G401.6 (cell line): Measurements from ENCODE around the gene ADD2.
"Not testable (repeated sequence)": the region's sequence is repeated elsewhere in the genome, so short reads cannot be mapped to it uniquely, and the experiment has no call there.

Experiments
- FAIRE-seq: peaks from 2 replicates; lab custom pipeline; 2012; peaks lifted over from hg19 to GRCh38; lab: Jason Lieb, UNC

ADD2 gene

DNA sequence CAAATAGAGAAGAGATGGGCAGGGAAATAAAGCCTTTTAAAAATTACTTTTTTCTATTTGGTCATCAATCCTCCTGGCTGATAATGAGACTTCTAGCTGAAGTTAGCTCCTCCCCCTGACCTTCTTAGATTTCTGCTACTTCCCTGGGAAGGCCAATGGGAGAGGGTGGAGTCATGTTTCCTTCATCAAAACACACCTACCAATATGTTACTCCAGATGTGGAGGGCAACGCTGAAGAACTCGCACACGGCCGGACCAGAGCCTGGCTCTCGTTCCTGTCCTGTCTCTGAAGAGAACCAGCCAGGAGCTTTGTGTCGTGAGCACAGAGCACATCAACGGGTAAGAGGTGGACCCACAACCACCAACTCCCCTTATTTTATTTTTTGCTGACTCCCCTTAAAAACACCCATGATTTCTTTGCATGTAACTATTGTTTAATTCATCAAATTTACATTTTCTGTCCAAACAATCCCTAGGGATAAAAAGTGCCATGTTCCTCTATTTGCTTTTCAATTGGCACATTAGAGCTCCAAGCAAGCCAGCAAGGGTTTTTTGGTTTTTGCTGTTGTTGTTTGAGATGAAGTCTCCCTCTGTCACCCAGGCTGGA, 94.9 kb downstream of the ADD2 start:
- FAIRE-seq = no peak

DNA sequence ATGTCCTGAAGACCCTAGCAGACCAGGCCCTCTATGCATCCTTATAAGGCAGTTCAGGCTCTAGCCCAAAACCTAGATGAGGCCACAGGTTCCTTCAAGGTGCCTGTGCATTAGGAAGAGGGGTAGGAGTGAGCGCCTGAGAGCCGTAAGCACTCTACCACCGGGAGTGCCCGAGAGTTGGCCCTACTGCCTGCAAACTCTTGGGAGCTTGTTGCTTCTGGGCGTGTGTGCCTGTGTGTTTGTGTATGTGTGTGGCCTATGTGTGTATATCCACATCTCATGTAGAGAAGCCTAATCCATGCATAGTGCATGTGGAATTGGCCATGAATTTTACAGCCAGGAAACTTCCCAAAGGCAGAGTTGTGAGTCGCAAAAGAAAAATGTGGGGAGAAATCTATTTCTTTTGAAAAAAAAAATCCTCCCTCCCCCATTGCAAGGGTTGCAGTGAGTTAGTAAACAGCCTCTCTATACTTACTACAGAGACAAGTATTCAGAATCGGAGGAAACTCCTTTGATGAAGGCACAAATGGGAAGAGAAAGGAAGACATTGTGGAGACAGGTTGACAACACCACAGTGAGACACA, 96.8 kb downstream of the ADD2 start:
- FAIRE-seq = no peak

DNA sequence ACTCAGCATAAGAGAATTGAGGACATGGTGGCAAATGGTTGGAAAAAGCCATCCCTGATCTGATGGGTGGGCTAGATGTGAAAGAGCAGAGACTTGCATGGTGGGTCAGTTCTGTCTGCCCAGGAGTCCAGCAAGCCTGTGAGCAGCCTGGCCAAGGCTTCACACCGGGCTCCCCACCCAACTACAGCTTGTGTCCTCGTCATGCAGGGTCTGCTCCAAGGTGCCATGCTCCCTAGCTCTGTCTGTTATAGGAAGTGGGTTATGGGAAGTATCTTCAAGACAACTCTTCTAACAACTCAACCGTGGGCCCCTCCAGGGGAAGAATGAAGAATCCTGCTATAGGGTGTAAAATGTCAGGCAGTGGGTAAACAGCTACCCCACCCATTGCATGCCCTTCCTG, 97.4 kb downstream of the ADD2 start:
- FAIRE-seq = no peak

DNA sequence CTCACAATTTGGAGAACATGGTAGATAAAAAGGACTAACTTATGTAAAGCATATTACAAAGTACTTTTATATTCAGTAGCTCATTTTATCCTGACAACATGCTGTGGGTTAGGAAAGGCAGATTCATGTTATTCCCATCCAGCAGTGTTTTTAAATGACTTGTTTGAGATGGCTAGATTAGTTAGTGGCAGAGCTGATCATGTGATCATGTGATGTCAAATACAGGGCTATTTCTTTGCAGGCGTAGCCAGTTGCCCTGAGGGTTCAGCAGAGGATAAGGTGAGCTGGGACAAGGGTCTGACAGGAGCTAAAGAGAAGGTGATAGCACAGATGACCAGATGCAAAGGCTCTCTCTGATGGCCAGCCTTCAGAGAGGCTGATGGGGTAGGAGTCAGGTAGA, 97.8 kb downstream of the ADD2 start:
- no peak for FAIRE-seq

DNA sequence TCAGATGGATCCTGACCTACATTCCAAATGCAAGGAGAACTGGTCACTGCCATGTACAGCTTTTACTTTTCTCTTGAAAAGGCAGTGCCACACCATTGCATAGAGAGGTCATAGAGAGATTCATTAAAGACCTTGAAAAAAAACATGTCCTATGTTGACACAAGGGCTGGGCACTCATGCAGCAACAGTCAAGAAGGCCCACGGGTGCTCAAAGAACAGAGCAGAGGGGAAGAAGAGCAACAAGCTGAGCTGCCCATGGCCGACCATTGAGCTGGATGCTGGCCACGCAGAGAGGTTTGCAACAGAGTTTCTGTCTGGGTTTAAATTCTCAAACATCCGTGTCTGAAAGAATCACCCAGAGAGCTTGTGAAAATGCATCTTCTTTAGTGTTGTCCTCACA, 99.1 kb downstream of the ADD2 start:
- FAIRE-seq = no peak

DNA sequence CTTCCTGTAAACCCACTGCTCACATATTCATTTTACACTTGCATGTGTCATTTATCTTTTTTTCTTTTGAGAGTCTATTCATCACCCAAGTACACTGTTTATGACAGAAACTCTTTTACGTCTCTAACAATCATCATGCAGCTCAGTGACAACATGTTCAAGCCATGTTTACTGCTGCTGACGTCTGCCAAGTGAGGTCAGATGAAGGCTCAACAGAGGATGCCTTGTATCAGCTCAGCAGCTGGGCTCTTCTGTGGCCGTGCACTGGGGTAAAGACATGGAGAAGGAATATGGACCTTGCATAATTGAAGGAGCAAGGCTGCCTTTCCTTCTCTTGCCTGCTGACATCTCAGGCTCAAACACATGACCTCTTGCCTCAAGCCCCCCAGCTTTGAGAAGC, 99.6 kb downstream of the ADD2 start:
- no peak for FAIRE-seq

DNA sequence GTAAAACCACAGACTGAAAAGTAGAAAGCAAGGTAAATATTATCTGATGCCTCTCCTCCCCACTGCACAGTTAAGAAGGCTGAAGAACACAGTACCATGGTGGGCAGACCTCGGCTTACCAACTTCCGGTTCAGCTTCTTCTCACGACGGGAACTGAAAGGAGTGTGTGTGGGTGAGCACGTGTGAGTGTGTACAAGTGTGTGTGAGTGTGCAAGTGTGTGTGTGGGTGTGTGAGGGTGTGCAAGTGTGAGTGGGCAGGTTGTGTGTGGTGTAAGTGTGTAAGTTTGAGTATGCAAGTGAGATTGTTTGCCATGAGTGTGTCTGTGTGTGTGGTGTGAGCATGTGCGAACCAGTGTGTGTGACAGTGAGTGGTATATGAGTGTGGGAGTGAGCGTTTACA, 103.5 kb downstream of the ADD2 start:
- no peak for FAIRE-seq

DNA sequence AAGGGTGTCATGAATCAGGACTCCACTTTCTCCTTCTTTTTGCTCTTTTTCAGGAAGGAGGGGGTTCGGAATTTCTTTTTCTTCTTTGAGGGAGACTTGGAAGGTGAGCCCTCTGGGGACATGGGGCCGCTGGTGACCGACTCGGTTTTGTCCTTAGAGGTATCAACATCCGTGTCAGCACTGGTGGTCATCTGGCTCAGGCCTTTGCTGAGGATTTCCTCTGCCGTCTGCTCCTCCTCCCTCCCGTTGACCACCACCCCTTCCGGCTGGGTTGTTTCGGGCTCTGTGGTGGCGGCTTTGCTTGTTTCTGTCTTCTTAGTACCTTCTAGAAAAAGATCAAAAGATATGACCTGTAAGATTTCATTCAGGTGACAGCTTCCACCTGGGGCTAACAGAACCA, 104.6 kb downstream of the ADD2 start:
- no peak for FAIRE-seq

DNA sequence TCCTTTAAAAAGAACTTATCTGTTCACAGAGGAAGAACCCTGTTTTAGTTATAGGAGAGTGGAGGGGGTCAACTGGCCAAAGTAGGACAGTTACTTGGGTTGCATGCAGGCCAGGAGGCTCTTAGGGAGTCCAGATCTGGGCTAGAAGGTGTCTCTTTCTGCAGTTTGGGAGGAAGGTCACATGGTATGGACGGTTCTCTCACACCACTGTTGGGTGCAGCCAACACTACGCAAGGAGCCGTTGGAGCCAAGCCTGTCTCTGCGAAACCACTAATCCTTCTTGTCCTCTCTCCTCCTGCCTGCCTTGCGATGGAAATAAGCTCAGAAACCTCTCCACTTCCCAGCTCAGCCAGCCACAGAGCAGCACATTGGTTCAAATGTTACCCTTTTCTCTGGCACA, 108.4 kb downstream of the ADD2 start:
- no peak for FAIRE-seq

DNA sequence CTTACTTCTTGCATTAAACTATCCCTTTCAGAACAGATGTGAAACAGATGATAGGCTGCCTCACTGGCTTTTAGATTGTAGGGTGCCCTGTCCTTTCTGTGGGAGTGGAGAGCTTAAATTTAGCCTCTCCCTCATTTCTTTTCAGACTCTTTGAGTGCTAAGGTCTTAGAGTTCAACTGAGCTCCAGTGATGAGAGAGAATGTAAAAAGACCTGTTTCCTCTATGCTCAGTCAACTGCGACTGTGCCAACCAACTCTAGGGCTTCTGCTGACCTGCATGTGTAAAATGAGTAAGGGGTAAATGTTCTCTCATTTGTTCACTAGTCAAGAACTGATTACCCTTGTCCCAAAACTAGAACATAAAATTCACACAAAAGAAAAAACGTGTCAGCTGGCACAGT, 109.5 kb downstream of the ADD2 start:
- no peak for FAIRE-seq

DNA sequence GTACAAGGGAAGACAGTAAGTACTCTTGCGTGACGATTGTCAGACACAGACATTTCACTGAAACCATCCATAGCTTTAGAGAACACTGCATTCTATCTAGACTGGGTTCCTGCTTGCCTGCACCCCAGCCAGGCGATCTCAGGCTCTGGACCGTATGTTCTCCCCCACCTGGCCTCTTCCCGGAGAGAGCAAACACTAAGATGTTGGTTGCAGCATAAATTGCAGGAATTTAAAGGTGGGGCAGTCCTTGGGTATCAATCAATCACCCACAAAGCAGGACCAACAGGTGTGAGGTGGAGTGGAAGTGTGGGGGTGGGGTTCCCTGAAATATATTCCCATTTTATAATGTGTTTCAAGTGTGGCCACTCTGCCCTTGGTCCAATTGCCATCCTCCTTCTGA, 110.8 kb downstream of the ADD2 start:
- no peak for FAIRE-seq

DNA sequence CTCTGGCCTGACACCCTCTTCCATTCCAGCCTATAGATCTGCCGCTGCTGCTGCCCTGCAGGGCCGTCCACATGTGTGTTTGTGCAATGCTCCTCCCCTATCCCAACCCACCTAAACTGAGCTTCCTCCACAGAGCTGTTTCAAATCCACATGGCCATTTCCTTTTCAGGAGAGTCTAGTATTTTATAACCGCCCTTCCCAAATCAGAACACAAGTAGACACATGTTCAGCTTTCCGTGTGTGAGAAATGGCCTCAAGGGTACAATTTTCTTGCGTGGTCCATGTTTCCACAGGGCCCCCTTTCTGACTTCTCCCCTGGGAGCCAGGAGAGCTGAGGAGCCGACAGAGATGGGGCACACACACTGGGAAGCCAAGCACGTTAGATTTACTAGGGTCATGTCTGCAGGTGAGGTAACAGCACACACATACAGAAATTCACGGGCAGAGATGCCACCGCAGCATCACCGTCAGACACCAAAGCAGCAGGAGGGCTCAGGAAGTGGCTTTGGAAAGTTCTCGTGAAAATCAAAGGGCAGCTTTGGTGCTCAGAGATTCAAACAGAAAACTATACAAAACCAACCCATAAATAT, 111.5 kb downstream of the ADD2 start:
- no peak for FAIRE-seq

DNA sequence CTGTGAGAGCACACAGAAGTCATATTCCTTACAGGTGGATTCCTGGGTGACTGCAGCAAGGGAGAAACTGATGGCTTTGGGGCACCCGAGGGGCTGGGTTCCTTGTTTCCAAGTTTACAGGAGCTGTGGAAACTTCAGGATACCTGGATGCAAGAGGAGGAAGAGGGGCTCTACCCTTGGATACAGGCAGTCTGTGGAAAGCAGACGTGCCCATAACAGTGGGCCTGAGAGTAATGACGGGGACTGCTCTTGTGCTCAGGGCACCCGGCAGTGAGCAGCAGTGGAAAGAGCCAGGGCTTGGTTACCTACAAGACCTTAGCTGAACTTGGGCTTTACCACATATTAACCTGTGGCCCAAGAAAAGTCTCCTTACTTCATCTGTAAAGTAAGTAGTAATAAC, 112.2 kb downstream of the ADD2 start:
- no peak for FAIRE-seq

DNA sequence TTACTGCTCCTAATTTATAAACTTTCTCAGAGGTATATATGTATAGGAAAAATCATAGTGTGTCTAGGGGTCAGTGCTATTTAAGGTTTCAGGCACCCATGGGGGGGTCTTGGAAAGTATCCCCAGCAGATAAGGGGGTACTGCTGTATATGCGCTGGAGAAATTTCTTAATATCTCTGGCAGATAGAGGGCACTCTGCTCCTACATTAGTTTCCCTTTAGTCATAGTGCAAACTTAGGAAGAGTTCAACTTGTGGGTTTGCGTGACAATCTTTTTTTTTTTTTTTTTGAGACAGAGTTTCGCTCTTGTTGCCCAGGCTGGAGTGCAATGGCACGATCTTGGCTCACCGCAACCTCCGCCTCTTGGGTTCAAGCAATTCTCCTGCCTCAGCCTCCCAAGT, 112.8 kb downstream of the ADD2 start:
- not testable (repeated sequence) for FAIRE-seq

DNA sequence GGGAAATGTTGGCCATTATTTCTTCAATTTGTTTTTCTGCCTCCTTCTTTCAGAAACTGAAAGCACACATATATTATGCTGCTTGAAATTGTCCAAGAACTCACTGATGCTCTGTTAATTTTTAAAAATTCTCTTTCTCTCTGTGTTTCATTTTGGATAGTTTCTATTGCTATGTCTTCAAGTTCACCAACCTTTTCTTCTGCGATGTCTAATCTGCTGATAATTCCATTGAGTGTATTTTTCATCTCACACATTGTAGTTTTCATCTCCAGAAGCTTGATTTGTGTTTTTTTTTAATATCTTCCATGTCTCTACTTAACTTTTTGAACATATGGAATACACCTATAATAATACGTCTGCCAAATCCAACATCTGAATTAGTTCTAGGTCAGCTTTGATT, 116.3 kb downstream of the ADD2 start:
- FAIRE-seq = no peak

DNA sequence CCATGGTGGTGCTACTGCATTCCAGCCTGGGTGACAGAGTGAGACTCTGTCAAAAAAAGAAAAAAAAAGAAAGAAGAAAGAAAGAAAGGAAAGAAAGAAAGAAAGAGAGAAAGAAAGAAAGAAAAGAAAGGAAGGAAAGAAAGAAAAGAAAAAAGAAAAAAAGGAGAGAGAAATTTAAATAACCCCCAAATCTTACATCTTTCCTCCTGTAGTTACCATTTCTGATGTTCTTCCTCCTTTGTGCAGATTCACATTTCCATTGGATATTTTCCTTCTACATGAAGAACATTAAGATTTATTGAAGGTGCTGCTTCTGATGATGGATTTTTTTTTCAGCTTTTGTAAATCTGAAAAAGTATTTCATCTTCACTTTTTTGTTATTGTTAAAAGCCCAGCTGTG, 117.0 kb downstream of the ADD2 start:
- no peak for FAIRE-seq

DNA sequence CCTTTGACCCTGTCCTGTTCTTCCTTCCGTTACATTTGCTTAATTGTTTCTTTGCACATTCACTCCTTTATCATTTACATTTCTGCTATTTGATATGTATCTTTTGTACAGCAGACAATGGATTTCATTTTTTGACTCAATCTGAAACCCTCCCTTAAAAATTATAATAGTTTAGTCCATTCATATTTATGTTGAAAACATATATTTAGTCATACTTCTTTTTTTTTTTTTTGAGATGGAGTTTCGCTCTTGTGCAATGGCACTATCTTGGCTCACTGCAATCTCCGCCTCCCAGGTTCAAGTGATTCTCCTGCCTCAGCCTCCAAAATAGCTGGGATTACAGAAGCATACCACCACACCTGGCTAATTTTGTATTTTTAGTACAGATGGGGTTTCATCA, 119.0 kb downstream of the ADD2 start:
- no peak for FAIRE-seq

DNA sequence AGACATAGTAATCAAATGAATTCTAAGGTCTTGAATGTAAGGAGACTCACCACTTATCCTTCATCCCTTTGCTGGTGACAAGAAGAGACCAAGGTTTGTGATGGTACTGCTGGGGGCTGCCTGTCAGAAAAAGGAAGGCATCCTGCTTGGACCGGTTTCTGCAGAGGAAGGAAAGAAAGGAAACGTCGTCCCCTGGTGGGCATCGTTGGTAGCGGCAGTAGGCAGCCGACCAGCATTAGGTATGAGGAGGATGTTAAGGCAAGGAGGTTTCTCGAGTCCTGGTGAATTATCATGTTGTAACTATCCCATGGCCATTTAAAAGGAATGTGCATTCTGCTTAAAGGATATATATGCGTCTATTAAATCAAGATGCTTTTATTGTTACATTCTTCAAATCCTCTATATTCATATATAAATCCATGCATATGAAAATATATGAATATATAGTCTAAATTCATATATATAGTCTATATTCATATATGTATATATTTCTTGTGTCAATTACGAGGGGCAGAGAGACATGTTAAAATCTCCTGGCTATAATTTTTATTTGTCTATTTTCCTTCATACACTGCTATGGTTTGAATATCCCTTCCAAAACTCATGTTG, 120.0 kb downstream of the ADD2 start:
- peak; percentile 78 for FAIRE-seq

DNA sequence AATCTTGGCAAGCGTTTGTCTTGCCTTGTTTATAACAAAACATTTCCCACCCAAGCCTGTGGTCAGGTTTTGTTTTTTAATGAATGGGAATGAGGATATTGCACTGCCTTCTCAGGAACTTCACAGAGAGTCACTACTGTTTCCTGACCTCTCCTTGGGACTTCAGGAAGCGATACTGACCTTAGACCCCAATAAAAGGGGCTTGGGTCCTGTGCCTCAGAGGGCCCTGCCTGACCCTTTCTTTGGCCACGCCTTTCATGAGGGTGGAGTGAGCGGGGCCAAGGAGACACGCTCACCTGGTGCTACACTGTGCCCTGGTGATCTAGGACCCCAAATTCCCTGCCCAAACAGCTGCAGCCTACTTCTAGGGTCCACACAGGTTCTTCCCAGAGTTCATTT, 121.6 kb downstream of the ADD2 start:
- FAIRE-seq = no peak

DNA sequence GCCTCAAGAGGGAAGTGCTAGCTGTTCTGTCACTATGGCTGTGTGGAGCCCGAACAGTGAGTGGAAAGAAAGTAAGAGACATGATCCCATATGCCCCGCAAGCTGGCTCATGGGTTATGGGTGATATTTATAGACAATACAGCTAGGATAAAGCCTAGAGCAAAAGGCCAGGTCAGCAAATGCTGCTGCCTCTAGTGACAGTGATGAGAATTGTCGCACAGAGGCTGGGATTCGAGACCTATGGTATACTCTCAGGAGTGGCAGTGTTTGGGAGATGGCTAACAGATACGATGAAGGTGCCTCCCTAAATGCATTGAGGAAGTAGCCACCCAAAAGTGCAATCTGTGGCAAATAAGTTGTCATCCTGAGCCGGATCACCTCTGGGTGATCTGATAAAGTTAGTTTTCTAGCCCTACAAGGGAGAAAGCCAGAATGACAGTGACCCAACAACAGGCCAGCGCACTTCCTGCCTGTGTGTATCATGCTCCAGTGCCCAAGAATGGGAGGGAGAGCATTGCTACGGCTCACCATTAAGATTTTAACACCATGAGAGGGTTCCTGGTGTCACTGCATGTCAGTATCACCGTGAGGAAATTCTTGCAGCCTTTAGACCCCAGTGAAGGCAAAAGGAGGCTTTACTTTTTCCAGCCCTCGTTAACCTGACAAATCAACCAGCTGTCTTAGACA, 122.1 kb downstream of the ADD2 start:
- FAIRE-seq = no peak

DNA sequence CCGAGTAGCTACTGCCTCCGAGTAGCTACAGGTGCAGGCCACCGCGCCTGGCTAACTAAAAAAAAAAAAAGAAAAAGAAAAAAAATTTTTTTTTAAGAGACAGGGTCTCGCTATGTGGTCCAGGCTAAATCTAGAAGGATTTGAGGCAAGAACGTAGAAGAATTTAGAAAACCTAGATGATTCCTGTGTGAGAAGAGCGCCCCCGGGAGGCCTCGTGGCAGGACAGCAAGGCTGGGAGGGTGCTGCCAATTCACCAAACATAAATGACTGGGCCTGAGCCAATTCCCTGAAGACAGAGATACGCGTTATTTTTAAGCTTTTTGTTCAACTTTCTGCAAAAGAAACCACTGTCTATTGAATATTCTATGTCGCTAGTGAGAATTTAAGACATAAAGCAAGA, 124.3 kb downstream of the ADD2 start:
- no peak for FAIRE-seq

DNA sequence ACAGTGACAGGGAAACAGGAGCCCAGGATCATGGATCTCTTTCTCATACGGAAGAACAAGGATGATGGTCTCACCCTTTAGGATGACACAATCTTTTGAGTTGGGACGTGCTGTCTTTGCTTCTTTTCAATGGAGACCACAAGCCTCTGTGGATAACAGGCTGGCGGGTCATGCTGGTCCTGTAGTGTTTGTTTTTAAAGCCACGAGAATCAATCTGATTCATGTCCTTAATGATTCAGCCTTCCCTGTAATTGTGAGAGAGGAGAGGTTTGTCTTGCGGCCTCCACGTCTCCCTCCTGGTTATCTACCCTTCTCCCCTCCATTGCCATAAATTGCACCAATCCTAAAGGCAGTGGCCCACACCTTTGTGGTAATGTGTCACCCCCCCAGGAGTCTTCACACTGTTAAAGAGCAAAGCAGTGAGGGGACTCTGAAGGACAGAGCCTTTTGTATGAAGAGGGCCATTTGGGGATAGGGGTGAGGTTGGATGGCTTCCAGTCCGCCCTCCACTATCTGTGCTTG, 126.7 kb downstream of the ADD2 start:
- FAIRE-seq = no peak

DNA sequence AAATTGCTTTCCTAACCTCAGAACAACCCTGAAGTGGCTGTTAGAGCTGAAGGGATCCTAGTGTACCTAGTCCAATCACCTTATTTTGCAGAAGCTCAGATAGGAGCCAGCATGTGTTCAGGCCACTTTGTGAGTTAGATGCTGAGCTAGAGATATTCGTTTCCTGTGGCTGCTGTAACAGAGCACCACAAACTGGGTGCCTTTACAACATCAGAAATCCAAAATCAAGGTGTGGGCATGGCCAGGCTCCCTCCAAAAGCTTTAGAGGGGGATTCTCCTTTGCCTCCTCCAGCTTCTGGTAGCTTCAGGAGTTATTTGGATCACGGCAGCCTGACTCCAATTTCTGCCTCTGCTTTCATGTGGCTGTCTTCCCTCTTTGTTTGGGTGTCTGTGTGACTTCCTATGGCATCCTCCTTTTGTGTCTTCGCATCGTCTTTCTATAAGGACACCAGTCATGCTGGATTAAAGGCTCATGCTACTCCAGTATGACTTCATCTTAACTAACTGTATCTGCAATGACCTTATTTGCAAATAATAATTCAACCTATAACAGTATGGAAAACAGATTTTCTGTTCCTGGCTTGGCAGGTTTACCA, 128.1 kb downstream of the ADD2 start:
- FAIRE-seq = no peak
